Glomerular visceral epithelial cell (primary cell): Measurements from ENCODE around the gene FLVCR2.

Experiments used
- DNase-seq: peaks from one replicate; pipeline ENCODE4 v3.0.0-alpha.2; 2016; ENCODE audit errors: extremely low spot score

FLVCR2 gene

DNA sequence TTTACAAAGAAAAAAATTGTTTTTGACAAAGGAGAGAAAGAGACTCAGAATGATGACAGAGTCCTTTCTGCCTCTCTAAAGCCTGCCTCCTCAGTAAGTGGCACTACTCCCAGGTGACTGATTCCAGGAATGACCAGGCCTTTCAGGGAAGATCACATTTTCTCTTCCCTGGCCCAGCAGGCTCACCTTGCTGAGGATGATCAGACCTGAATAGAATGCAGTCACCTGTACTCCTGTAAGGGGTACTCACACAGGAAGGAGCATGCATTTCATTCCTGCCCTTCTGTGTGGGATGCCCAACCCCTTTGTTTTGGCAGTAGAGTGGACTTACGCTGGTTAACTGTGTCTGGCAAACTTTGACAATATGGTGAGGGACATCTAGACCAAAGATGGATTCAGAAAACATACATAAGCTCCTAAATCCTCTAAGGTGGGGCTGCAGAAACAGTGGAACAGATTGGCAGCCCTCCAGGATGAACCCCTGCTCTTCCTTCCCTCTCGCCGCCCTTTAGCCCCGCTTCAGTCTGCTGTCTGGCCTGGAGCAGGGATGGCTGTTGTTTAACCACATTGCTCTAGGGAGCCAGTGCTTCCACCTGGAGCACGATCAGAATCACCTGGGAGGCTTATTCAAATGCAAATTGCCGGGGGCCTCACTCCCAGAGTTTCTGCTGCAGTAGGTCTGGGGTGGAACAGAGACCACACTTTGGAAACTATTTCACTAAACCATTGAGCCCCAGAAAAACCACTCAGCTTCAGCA lies 52.5 kb downstream of the FLVCR2 start:
- DNase-seq = no peak

DNA sequence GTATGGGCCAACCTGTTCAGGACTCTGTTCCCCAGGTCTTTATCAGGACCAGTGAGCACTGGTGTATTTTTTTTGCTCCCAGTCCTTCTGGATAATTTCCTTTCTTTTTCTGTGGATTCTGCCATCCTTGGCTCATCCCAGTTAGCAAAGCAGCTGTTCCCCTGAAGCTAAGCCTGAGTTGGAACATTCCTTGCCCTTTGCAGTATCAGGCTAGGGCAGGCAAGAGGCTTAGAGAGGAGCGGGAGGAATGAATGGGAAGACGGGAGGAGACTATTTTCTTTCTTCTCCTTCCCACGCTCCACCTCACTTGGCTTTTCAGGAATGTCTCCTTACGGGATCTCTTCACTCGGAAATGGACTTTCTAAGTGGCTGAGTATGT lies 53.0 kb downstream of the FLVCR2 start:
- no peak for DNase-seq

DNA sequence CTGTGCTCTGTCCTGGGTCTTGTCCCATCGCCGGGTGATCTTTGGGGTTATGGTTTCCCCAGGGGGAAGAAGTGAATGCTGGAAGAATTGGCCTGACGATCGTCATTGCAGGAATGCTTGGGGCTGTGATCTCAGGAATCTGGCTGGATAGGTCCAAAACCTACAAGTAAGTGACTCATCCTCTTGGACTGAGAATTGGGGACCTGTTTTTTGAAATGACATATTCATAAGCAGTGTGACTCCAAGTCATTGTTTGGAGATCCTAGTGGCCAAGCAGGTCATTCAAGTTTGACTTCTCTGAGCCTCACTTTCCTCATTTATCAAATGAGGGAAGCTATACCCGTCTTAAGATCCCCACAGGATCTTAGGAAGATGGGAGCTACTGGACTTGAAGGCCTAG lies 56.4 kb downstream of the FLVCR2 start:
- DNase-seq = no peak

DNA sequence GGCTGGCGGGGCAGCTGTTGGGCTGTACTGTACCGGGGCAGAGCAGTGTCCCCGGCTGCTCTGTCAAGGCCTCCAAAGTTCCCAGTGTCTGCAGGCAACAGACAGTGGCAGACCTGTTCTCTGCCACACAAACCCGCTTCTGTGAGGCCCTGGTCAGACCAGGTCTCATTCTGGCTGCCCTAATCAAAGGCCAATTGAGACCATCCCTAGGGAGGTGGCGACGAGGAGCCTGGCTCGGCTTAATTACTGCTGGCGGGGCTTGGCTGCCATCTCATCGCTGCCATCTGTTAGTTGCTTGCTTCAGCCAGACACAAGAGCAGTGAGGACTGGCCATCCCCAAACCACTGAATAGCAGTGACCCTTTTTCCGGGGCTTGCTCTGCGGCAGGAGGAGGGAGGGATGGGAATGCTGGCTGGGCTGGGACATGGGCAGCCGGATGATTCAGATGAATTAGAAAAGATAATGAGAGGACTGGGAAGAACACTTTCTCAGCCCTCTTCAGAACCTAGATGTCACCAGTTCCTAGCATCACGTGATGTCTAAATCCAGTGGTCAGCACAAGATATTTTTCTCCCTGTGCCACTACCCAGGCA lies 57.8 kb downstream of the FLVCR2 start:
- DNase-seq = no peak

DNA sequence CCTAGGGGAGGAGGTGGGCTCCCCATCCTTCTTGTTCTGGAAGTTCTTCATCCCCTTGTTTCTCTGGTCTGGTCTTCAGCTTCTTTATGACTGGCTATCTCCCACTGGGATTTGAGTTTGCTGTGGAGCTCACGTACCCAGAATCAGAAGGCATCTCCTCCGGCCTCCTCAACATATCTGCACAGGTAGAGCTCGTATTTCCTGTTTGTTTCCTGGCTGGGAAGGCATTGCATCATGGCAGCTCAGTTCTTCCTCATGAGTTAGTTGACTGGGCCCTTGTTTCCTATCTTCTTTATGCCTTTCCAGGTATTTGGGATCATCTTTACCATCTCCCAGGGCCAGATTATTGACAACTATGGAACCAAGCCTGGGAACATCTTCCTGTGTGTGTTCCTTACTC lies 62.5 kb downstream of the FLVCR2 start:
- DNase-seq = no peak

DNA sequence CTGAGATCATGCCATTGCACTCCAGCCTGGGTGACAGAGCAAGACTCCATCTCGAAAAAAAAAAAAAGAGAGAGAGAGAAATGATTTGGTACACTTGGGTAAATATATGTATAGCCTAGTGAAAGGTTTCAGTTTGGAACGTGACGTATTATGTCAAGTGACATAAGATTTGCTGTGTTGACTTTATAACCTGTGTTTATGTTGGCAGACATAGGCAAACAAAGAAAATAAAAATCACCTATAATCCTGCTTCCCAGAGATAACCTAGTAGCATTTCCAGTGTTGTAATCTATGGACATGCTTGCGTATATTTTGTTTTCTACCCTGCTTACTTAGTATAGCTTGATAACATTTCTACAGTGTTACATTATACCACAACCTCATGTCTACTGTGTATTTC lies 65.6 kb downstream of the FLVCR2 start:
- DNase-seq = no peak

DNA sequence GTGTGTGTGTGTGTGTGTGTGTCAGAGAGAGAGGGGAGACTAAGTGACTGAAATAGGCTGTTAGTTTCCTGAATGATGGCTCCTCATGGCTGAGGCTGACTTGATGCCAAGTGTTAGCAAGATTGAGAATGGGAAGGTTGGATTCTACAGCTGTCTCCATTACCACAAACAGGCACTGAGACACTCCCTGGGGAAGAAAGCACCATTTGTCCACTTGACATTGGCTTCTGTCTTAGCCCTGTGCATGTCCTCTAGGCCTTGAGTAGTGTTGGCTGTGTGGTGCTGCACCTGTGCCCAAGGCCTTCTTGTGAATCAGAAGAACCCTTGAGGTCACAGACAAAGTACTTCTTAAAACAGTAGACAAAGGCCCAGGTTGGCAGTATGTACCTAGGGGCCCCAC lies 66.6 kb downstream of the FLVCR2 start:
- no peak for DNase-seq

DNA sequence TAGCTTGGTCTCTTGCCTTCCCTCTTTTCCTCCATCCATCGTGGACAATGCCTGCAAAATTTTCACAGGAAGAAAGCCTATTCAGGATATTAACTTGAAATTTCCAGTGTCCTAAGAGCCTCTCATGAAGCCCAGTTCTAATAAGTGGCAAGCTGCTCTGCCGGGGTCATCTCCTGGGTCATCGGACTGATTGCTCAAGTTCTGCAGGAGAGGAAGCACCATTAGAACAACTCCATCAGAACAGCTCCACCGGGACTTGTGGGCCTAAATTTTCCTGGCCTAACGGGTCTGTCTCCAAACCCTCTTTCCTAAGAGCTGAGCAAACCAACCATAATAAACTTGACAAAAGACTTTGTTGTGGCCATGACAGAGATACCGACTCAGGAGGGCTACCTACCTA lies 68.3 kb downstream of the FLVCR2 start:
- DNase-seq = no peak

DNA sequence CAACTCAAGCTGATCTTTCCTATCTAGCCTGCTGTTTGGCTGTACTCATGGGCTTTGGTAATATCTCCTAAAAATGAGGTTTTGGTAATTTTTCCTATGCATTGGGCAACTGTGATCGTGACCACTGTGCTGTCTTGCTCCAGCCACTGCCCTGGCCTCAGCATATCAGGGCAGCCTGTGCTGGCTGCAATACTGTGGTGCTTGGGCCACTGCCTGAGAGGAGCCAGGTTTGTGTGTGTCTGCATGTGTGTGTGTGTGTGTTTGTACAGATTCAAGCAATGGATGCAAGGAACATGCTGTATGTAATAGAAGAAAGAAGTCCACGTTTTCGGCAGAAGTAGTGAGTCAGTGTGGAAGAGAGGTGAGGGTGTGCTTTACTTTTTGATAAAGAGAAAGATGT lies 69.2 kb downstream of the FLVCR2 start:
- DNase-seq = peak; percentile 16

DNA sequence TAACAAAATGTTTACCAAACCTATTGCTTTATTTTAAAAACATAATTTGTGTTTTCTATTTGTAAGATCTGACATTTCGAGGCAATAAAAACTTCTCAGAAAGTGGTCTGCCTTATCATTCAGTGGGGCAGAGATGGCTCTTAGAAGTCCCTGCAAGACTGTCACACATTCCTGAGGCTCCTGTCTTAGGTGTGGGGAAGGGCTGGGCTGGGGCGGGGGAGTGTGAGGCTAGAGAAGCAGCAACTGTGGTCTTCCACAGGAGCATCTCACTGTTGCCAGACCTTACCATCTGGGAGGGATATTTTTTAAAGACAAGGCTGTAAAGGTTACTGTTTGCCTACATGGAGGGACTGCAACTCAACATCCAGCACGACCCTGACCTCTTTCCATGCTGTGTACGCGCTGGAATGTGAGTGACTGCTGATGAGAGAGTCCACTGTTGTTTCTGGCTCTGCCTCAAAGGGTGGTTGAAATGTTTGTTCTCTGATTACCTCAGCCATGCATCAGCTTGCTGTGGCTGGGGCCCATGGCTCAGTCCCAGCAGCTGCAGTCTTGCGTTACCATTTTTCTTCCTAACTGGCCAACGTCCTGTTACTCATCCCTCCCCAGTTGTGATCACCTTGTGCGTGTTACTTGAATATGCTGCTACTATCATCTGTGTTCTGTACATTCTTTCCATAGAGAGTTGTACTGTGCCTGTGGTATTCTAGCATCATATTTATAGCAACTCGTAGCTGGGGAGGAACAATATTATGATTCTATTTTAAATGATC lies 69.8 kb downstream of the FLVCR2 start:
- peak; percentile 96 for DNase-seq

DNA sequence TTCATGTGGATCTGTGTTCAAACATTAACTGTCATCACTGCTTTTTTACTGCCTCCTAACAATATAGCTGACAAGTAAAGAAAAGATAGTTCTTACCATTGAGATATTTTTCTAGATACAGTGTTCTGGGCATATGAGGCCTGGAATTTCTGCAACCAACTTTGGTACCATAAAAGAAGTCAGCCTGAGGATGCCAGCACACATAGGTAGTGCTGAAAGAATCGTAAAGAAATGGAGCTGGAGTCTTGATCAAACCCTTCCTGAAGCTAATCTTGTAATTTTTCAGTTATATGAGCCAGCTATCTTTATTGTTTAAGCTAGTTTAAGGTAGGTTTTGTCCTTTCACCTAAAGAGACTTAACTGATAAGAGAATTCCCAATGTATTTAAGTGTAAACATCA lies 70.9 kb downstream of the FLVCR2 start:
- no peak for DNase-seq

DNA sequence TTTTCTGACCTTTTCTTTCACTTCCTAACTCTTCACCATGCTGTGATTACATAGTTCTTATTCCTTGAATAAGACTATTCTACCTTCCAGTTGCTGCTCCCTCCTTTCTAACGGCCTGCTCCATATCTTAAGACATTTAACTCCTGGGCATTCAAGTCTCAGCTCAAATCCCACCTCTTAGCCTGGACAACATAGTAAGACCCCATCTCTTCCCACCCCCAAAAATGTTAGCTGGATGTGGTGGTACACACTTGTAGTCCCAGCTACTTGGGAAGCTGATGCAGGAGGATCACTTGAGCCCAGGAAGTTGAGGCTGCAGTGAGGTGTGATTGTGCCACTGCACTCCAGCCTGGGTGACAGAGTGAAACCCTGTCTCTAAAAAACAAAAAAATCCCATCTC lies 71.4 kb downstream of the FLVCR2 start:
- DNase-seq = no peak

DNA sequence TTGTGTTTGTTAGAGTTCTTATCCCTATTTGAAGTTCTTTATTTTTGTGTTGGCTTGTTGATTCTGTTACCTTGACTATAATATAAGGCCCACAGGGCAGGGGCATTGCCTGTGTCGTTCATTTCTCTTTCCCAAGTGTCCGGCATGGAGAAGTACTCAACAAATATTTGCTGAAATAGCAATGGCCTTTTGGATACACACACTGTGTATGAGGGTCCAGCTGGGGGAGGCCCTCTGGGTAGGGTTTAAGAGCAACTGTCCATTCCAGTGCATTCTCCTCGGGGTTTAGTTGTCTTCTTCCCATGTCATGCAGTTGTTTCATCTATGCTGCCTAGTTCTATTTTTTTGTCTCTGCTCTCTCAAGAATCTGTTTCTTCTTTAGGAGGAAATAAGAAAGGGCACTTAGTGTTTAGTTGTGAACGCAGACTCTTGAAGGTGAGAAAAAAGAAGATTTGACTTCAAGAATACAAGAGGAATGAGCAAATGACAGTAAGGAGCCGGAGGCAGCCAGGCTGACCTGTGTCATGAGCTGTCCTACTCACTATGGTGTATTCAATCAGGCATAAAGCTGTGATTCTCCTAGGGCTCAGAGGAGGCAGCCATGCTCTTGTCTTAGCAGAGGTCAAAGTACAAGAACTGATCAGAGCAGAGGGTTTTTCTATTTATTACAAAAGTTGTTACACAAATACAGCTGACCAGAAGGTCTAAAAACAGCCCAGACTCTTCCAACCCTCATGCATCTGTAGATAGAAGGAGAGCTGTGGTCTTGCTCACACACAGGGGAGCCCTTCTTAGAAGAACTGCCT lies 72.0 kb downstream of the FLVCR2 start:
- no peak for DNase-seq

DNA sequence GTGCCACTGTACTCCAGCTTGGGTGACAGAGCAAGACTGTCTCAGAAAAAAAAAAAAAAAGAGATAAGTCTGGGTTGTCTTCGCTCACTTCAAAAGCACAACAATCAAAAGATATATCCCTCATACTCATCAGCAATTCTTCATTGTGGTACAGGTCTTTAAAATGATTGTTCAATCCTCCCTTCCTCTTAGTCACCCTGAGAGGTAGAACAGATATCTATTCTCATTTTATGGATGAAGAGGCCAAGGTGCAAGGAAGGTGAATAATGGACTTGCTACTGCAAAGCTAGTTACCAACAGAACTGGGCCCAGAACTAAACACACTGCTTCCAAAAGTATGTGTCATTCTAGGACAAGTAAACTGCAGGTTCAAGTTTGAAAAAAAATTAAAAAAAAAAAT lies 75.1 kb downstream of the FLVCR2 start:
- DNase-seq = no peak

DNA sequence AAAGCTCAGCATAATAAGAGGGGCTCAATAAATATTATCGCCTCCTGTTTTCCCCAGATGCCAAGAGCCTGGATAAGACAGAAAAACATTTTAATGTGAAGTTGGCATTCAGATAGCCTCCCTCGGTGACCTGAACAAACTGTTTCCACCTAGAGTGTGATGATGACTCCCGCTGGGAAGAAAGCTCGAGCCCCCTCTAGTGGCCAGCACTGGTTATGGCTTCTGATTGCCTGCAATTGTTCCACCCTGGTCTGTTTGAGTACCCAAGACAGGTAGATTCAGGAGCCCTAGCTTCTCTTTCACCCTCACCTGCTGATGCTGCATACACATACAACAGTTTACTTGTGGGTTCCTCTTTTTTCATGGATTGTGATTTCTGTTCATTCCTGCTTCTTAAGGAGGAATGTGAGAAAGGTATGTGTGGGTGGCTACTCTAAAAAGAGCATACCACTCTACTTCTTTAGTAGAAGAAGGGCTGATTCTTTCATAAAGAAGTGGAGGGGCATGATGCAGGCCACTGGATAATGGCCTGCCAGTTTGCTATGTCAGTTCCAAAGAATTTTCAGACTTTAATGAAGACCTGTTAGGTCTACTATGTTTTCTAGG lies 75.8 kb downstream of the FLVCR2 start:
- peak; percentile 72 for DNase-seq

DNA sequence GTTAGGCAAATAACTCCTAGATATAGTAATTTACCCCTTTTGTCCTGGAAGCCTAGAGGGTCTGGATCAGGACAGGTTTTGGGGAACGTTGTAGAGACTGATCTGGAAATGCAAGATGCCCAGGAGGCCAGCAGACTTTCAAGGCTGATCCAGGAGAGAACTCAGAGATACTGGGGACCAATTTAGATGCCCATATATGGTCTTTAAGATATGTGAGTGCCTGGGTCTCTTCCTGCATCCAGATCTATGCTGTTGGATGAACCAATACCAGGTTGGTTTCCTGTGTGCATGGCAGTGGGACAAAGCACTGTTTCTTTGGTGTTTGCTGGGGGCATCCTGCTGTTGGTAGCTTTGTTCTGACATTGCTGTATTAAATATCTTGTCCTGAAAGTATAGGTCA lies 76.8 kb downstream of the FLVCR2 start:
- DNase-seq = no peak

DNA sequence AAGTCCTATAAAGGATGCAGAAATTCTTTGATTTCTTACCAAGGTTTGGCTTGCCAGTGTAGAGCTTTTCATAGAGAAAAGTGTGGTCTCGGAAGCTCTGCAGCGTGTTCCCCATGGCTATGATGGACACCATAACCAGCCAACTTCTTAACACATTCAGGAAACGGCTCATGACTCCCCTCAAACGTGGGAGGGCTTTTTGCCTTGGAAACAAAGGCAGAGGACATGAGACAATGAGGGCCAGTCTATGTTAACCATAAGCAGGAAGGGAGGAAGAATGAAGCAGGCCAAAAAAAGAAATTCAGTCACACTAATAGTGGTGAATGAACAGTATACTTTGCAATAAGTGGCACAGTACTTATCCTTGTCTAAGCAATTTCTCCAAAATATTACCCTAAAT lies 78.9 kb downstream of the FLVCR2 start:
- DNase-seq = no peak

DNA sequence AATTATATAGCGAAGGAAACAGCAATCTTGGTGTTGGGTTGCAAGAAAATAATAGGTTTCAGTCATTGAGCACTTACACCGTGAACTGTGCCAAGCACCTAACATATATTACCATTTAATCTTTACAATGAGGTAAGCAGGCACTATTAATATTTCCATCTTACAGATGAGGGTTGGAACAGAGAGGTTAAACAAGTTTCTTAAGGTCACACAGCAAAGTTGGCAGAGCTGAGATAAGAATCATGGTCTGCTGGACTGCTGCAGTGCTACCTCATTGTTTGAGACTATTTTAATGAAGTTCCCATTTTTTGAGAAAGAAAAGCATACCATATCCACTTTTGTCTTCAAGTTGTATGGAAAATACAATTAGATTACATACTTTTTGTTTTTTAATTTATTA lies 80.5 kb downstream of the FLVCR2 start:
- no peak for DNase-seq

DNA sequence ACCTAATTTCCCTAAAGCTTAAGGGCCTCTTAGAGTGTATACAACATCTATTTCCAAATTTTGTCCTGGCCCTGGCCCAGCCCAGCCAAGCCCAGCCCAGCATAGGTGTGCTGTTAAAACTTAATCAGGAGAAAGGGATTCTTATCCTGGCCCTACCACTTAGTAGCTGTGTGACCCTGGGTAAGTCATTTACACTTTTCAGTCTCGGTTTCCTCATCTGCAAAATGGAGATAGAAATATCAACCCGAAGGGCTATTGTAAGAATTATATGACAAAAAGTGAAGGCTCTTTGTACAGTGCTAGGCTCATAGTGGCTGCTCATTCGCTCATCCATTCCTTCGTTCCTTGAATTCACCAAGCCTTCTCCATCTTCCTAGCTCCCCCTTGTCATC lies 81.8 kb downstream of the FLVCR2 start:
- DNase-seq = peak; percentile 4

DNA sequence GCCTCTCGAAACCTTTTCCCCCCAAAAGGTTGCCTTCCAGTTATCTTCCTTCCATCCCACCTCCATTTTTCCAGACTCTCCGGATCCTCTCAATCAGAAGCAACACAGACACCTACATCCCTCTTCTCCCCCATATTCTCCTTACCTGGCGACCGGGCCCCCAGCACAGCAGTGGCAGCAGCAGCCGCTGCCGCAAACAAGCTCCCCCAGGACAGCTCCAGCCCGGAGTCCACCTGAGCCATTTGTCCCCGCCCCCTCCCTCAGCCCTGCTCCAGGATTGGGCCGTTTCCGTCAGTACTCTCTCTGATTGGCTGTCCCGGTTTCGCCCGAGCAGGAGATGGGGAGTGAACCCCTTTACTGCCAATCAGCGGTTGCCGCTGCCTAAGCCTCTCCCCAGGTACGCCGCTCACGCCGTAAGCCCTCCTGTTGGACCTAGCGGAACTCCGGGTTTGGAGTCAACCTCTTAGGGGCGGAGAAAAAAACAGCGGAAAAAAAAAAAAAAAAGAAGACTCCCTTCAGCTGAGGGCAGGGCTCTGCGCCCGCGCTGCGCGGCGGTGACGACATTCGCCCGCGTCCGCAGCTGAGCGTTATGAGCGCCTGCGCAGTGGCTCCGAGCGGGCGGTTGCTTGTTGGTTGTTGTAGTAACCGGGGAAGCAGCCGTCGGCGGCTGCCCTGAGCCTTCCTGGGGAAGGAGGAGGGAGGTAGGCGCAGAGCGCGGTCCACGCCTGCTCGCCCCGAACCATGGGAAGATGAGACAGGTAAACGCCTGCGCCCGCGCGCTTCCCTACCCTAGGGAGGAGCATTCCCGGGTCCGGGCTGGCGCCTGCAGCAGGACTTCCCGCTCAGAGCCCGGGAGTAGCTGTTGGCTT lies 82.4 kb downstream of the FLVCR2 start, which contains the start of the genes ERG28 and TTLL5:
ERG28 (minus strand) TSS at position 247 of the 869 bp plus-strand sequence. CDS start 3,374 bp downstream, outside the sequence.
TTLL5 (plus strand) TSS at position 617 of the 869 bp plus-strand sequence. CDS start 1,904 bp downstream, outside the sequence.
- peak; percentile 100 for DNase-seq

DNA sequence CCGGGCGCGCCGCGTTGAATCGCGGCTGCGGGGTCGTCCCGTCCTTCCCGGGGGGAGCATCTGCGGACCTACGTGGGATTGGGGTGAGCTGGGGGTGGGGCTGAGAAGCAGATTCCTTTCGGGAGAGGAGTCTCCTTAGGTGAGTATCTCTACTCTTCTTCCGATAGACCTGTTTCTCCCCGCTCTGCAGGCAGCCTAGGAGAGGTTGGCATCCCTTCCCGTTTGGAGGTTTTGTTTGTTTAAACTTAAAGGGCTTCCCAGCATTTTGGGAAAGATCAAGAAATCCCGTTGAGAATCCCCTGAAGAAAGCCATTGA lies 83.0 kb downstream of the FLVCR2 start:
- no peak for DNase-seq
